Skeletal muscle tissue (tissue), 4 donors: ENCODE data around the gene DGKG. TPM values are rescaled to one million over a fixed set of nuclear protein-coding genes. Genes with fewer than 3 reads are reported as not detected.

ENCODE experiments used
- H3K27ac ChIP-seq: one replicate; pipeline ENCODE4 v1.7.0; 2013; ENCODE audit warnings: mild to moderate bottlenecking, low read depth, low read length, inconsistent platforms
- H3K27me3 ChIP-seq, 3 donors: one replicate each; pipeline ENCODE4 v1.7.0; 2013; ENCODE audit warnings: low read length in 3 of 3; ENCODE audit not compliant: control insufficient read depth in 3 of 3, insufficient read depth in 3 of 3
- H3K36me3 ChIP-seq, 3 donors: one replicate each; pipeline ENCODE4 v1.7.0; 2013; ENCODE audit warnings: low read length in 3 of 3; ENCODE audit not compliant: control insufficient read depth in 3 of 3, insufficient read depth in 3 of 3
- H3K4me1 ChIP-seq, 3 donors: one replicate each; pipeline ENCODE4 v1.7.0; 2013; ENCODE audit warnings: low read length in 3 of 3, mild to moderate bottlenecking in 3 of 3; ENCODE audit not compliant: control insufficient read depth in 3 of 3, insufficient read depth in 3 of 3
- H3K4me3 ChIP-seq, 3 donors: one replicate each; pipeline ENCODE4 v1.7.0; 2013; ENCODE audit warnings: low read length in 3 of 3
- H3K9ac ChIP-seq, 3 donors: one replicate each; pipeline ENCODE4 v1.7.0; 2013; ENCODE audit warnings: low read length in 3 of 3, mild to moderate bottlenecking in 3 of 3, moderate library complexity in 2 of 3, low read depth in 1 of 3
- H3K9me3 ChIP-seq, 3 donors: one replicate each; pipeline ENCODE4 v1.7.0; 2013; ENCODE audit warnings: low read length in 3 of 3; ENCODE audit not compliant: control insufficient read depth in 3 of 3
- total RNA-seq: library from RNA; depleted of rRNA; stranded (reverse); fragments of >200 nt; gene quantifications from one replicate; pipeline ENCODE4 v1.2.3, GENCODE V29; 2014
- donor health status: Osteomylitis.

Gene DGKG
- total RNA-seq, 1 donor from 2014 or later, result 2.6 TPM

DNA sequence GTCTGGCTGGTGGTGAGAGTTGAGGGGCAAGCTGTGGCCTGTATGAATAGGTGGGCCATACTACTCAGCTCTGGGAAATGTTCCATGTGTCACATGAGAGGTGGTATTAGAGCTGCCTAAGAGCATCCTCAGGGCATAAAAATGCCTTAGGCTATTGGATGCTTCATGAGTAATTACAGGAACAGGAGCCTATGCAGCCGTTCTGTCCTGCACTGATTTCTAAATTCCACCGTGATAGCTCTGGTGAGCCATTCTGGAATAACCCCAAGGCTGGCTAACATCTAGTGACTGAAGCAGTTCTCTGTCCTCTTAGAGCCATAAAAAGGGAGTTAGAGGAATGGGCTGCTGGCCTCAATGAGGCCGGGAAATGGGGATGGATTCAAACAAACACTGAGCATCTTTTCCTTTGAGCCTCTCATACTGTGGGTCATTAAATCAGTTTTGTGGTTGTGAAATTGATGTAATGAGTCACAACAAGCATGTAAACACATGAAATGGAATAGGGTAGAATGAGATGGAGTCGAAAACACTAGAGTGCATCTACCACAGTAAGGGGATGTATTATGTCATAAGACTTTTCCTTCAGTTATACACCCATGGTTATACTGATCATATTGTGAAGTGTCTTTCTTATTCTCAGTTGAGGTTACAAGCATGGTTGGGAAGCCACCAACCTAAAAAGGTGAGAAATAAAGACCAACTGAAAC is 41.0 kb downstream of the DGKG start:
- H3K9ac ChIP-seq, result no peak overlapping the region
- no peaks in the 10 kb centered on the region for H3K36me3 ChIP-seq
- H3K9me3 ChIP-seq, result no peaks in the 10 kb centered on the region
- H3K4me3 ChIP-seq, result no peak overlapping the region
- H3K27me3 ChIP-seq, result no peaks in the 10 kb centered on the region
- no peak overlapping the region for H3K27ac ChIP-seq
- no peaks in the 10 kb centered on the region for H3K4me1 ChIP-seq

DNA sequence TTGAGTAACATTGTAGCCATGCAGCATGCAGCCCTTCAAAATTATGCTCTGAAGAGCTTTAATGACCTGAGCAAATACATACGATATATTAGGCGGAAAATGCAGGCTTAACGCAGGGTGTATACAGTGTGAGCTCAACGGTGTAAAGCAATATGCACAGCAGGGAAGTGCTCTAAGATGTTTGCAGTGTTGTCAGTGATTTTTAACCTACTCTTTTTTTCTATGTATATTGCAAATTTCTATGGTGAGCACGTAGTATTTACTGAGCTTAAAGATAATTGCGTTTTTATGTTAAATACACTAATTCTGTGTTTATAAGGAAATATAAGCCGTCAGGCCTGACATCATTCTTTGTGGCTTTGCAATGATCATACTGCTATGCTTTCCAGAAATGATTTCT is 42.1 kb downstream of the DGKG start:
- H3K4me1 ChIP-seq, result no peaks in the 10 kb centered on the region
- H3K36me3 ChIP-seq, result no peaks in the 10 kb centered on the region
- H3K9me3 ChIP-seq, result no peaks in the 10 kb centered on the region
- no peak overlapping the region for H3K27ac ChIP-seq
- no peak overlapping the region for H3K9ac ChIP-seq
- H3K4me3 ChIP-seq, result no peak overlapping the region
- no peaks in the 10 kb centered on the region for H3K27me3 ChIP-seq

DNA sequence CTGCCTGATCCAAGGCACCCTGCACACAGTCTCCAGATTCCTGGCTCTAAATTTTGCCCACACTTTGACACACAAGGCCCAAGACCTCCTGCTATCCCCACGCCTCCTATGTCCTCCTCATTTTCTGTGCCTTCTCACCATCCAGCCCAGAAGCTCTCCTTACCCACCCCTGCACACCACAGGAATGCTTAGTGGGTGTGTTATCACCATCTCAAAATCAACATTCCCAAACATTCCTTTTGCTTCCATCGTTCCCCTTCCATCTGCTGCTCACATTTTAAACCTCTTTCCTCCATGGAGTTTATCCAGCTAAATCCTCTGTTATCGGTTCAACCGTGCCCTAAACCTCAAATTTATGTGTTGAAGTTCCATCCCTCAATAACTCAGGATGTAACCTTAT is 43.9 kb downstream of the DGKG start:
- H3K36me3 ChIP-seq, result no peaks in the 10 kb centered on the region
- H3K9ac ChIP-seq, result no peak overlapping the region
- no peaks in the 10 kb centered on the region for H3K27me3 ChIP-seq
- no peak overlapping the region for H3K27ac ChIP-seq
- no peaks in the 10 kb centered on the region for H3K4me1 ChIP-seq
- H3K9me3 ChIP-seq, result no peaks in the 10 kb centered on the region
- H3K4me3 ChIP-seq, result no peak overlapping the region

DNA sequence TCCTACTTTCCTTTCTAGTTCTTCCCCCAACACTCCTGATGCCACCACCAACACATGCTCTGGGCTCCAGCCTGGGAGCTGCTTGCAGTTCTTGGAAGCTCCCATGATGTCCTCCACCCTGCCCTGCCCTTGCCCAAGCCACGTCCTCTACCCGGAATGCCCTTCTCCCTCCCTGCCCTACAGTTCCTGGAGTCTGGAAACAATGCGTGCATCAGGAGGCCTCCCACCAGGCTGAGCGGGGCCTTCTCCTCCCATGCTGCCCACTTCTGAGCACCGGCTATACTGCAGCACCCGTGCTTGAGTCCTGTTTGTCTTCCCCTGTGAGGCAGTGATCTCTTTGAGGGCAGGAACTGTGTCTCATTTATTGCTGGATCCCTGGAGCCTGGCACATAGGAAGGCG is 44.6 kb downstream of the DGKG start:
- no peak overlapping the region for H3K9ac ChIP-seq
- H3K27me3 ChIP-seq, result no peaks in the 10 kb centered on the region
- H3K4me3 ChIP-seq, result no peak overlapping the region
- no peak overlapping the region for H3K27ac ChIP-seq
- no peaks in the 10 kb centered on the region for H3K4me1 ChIP-seq
- no peaks in the 10 kb centered on the region for H3K36me3 ChIP-seq
- H3K9me3 ChIP-seq, result no peaks in the 10 kb centered on the region

DNA sequence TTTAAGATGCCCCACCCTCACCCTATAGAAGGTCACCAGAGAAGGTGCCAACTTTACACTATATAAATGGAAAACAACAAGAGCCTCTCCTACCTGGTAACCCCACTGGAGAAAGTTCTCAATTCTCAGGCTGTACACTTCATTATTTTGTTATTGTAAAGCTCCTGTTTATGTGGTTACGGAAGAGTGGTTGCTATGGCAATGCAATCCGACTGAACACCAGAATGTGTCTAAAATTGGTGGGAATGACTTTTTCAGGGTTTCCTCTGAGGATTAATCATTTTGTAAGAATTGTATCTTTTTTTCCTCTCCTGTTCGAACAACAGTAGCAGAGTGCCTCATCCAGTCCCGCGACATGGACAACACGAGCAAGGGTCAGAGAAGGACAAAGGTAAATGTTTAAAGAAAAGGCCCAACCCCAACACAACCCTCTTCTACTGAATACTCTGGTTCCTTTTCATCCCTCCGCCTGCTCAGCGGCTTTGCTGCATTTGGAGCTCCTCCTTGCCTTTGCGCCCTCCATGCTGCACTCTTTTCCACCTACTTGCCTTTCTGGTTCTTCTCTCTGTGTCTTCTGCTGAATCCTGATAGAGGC is 45.3 kb downstream of the DGKG start:
- no peaks in the 10 kb centered on the region for H3K4me1 ChIP-seq
- no peak overlapping the region for H3K4me3 ChIP-seq
- no peak overlapping the region for H3K9ac ChIP-seq
- H3K27ac ChIP-seq, result no peak overlapping the region
- H3K27me3 ChIP-seq, result no peaks in the 10 kb centered on the region
- no peaks in the 10 kb centered on the region for H3K36me3 ChIP-seq
- H3K9me3 ChIP-seq, result no peaks in the 10 kb centered on the region

DNA sequence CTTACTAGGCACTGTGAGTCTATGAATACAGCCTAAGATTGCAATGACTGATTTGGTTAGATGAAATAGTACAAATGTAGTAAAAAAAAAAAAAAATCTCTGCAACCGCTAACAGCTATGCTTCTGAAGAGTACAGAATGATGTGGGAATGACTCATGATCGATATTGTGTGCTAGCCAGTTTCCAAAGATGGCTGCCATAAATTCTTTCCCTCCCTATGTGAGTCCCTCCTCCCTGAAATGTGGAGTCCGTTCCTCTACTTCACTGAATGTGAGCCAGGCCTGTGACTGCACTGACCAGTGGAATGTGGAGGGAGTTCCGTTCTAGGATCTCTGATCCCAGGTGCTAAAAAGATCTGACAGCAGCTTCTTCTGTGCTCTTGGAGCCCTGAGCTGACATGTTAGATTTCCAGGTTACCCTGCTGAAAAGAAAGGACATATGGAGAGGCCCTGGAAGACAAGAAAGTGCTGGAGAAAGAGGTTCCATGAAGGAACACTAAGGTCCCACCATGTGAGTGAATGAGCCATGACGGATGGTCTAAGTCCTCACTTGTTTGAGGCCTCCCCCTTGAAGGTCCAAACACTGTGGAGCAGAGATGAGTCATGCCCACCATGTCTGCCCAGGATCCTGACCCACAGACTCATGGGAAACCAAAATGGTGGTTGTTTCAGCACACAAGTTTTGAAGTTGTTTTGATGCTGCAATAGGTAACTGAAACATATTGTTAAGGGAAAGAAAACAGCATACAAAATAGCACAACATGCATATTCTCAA is 46.3 kb downstream of the DGKG start:
- Histone ChIP-seq H3K27me3 (no peaks in the 10 kb centered on the region), H3K4me3 (no peak overlapping the region), H3K9me3 (no peaks in the 10 kb centered on the region), H3K36me3 (no peaks in the 10 kb centered on the region), H3K27ac (no peak overlapping the region), H3K9ac (no peak overlapping the region), H3K4me1 (no peaks in the 10 kb centered on the region)

DNA sequence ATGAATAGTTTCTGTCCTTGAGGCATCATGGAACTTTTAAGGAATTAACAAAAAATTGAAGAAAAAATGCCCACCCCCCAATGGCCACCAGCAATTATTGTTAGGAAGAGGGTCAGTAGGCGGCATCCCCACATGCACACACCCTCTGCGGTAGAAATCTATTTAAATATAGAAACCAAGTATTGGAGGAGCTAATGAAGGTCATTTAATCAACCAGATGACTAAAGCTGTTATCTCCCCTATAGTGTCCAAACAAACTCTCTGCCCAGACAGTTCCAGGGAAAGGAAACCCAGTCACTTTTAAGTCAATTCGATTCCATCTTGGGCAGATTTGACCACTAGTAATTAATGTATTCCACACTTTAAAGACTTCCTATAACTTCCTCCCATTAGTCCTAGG is 47.1 kb downstream of the DGKG start:
- no peak overlapping the region for H3K27ac ChIP-seq
- no peaks in the 10 kb centered on the region for H3K9me3 ChIP-seq
- no peaks in the 10 kb centered on the region for H3K27me3 ChIP-seq
- no peak overlapping the region for H3K4me3 ChIP-seq
- H3K9ac ChIP-seq, result no peak overlapping the region
- no peaks in the 10 kb centered on the region for H3K4me1 ChIP-seq
- H3K36me3 ChIP-seq, result no peaks in the 10 kb centered on the region

DNA sequence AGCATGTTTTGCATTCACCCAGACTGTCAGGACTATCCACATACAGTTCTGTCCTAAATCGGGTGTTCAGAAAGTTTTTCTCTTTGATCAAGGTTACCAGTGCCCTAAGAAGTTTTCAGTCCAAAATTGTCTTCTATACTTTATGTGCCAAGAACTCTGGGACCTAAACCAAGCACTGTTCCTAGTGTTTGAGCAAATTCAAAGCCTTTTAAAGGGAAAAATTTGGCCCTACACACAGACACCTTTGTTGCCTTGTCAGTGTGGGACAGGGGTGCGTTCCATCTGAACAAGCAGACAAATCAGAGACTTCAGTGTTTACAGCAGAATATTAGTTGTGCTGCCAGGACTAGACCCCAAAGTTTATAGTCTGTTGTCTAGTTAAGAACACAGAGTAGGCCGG is 50.6 kb downstream of the DGKG start:
- Histone ChIP-seq H3K9ac (no peak overlapping the region), H3K27ac (no peak overlapping the region), H3K4me3 (no peak overlapping the region), H3K36me3 (no peaks in the 10 kb centered on the region), H3K27me3 (no peaks in the 10 kb centered on the region), H3K4me1 (no peaks in the 10 kb centered on the region), H3K9me3 (no peaks in the 10 kb centered on the region)

DNA sequence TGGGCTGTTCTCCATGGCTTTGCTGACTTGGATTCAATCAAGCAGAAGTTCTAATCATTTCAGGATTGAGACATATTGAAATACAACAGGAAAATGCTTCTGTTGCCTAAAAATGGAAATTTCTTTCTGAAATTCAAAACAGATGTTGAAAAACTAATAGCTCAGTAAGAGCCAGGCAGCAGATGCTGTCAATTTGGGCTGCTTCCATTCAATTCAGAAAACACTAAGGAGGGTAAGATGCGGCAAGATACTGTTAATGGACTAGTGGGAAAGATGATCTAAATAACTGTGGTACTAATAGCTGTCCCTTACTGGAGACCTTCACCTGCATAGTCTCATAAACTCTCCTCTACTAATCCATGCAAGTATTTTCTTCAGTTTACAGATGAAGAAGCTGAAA is 53.5 kb downstream of the DGKG start:
- no peaks in the 10 kb centered on the region for H3K4me1 ChIP-seq
- H3K36me3 ChIP-seq, result no peaks in the 10 kb centered on the region
- peaks cover 0 to 11% (median 6%) of the 10 kb centered on the region in 3 donors for H3K27me3 ChIP-seq
- no peaks in the 10 kb centered on the region for H3K9me3 ChIP-seq
- H3K4me3 ChIP-seq, result no peak overlapping the region
- no peak overlapping the region for H3K9ac ChIP-seq
- H3K27ac ChIP-seq, result no peak overlapping the region

DNA sequence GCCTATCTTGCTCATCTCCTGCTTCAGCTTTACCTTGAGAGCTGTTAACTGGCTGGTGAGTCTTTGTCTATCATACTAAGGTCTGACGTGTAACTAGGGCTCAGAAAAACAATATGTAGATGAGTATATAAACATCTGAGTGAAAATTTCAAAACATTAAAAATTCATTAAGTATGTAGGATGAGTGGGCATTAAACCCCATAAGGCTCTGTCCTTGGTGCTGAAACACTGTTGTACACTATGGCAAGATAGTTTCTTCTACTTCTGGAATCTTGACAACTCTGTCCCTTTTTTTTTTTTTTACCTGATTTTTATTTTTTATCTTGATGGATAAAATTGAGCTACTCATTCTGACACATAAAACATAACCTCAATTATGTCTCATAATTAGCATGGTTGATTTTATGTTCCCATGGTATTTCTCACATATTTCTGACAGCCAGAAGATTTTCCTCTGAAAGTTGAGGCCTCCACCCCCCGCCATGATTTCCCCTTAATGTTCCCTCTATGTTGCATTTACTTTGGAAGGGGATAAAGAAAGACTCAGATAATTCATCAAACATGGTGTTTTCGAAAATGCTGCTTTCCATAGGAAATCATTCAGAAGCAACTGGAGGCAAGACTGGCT is 54.3 kb downstream of the DGKG start:
- peaks cover 0 to 11% (median 6%) of the 10 kb centered on the region in 3 donors for H3K27me3 ChIP-seq
- no peaks in the 10 kb centered on the region for H3K9me3 ChIP-seq
- no peak overlapping the region for H3K9ac ChIP-seq
- H3K36me3 ChIP-seq, result no peaks in the 10 kb centered on the region
- H3K4me1 ChIP-seq, result no peaks in the 10 kb centered on the region
- H3K27ac ChIP-seq, result no peak overlapping the region
- H3K4me3 ChIP-seq, result no peak overlapping the region
